Neural progenitor cell (in vitro differentiated cells): Measurements from ENCODE around the gene TDRD6. TPM values are rescaled to one million over a fixed set of nuclear protein-coding genes. Genes with fewer than 3 reads are reported as not detected.

Source experiments
- DNase-seq: peaks from one replicate; pipeline ENCODE4 v3.0.0-alpha.2; 2016; ENCODE audit warnings: low spot score
- H2AFZ ChIP-seq: fragments of 200-600 bp; sonication (generic); replicated peaks from 2 replicates; pipeline ENCODE4 v1.6.1; 2016; ENCODE audit warnings: antibody characterized with exemption
- H3F3A ChIP-seq: fragments of 200-600 bp; sonication (generic); 2 replicates; pipeline ENCODE4 v1.6.1; 2016; ENCODE audit warnings: antibody characterized with exemption, low read depth
- H3K27ac ChIP-seq: fragments of 200-600 bp; sonication (generic); 2 replicates; pipeline ENCODE4 v1.5.1; 2016; ENCODE audit warnings: mild to moderate bottlenecking
- H3K27me3 ChIP-seq: fragments of 200-600 bp; sonication (generic); 2 replicates; pipeline ENCODE4 v1.6.1; 2016; ENCODE audit warnings: mild to moderate bottlenecking, moderate library complexity
- H3K36me3 ChIP-seq: fragments of 200-600 bp; sonication (generic); 2 replicates; pipeline ENCODE4 v1.5.1; 2016
- H3K4me1 ChIP-seq: fragments of 200-600 bp; sonication (generic); 2 replicates; pipeline ENCODE4 v1.6.1; 2016; ENCODE audit warnings: mixed run types
- H3K4me2 ChIP-seq: fragments of 200-600 bp; sonication (generic); 2 replicates; pipeline ENCODE4 v1.6.1; 2016
- H3K4me3 ChIP-seq: fragments of 200-600 bp; sonication (generic); 2 replicates; pipeline ENCODE4 v1.5.1; 2016
- H3K79me2 ChIP-seq: fragments of 200-600 bp; sonication (generic); 2 replicates; pipeline ENCODE4 v1.6.1; 2016; ENCODE audit warnings: low read depth
- H3K9ac ChIP-seq: fragments of 200-600 bp; sonication (generic); 2 replicates; pipeline ENCODE4 v1.6.1; 2016
- H3K9me3 ChIP-seq: fragments of 200-600 bp; sonication (generic); 2 replicates; pipeline ENCODE4 v1.5.1; 2016; ENCODE audit warnings: low read depth
- H4K20me1 ChIP-seq: fragments of 200-600 bp; sonication (generic); 2 replicates; pipeline ENCODE4 v1.6.1; 2016; ENCODE audit warnings: low read depth
- H3K27ac Mint-ChIP-seq: 3 replicates; pipeline ENCODE4 v1.8.0; 2021; ENCODE audit warnings: mixed read lengths
- H3K27me3 Mint-ChIP-seq: 2 replicates; pipeline ENCODE4 v1.8.0; 2022; ENCODE audit warnings: low read depth, mild to moderate bottlenecking, inconsistent platforms, moderate library complexity, mixed read lengths; ENCODE audit not compliant: insufficient read depth
- H3K36me3 Mint-ChIP-seq: 3 replicates; pipeline ENCODE4 v1.8.0; 2021; ENCODE audit warnings: mixed read lengths
- H3K4me1 Mint-ChIP-seq: 3 replicates; pipeline ENCODE4 v1.8.0; 2021; ENCODE audit warnings: mixed read lengths
- H3K4me3 Mint-ChIP-seq: 3 replicates; pipeline ENCODE4 v1.8.0; 2021; ENCODE audit warnings: mild to moderate bottlenecking, moderate library complexity, mixed read lengths
- H3K9me3 Mint-ChIP-seq: 3 replicates; pipeline ENCODE4 v1.8.0; 2020; ENCODE audit warnings: mixed read lengths
- EZH2 ChIP-seq: fragments of 200-600 bp; sonication (generic); IDR thresholded peaks from 2 replicates; pipeline ENCODE4 v1.6.1; 2017; ENCODE audit warnings: antibody characterized with exemption, mild to moderate bottlenecking, moderate library complexity
- EZH2phosphoT487 ChIP-seq: fragments of 200-600 bp; sonication (generic); IDR thresholded peaks from 2 replicates; pipeline ENCODE4 v1.6.1; 2017; ENCODE audit warnings: antibody characterized with exemption
- total RNA-seq: library from RNA; depleted of rRNA; stranded (reverse); fragments of >200 nt; gene quantifications from 2 replicates; pipeline ENCODE4 v1.2.3, GENCODE V29; 2015; ENCODE audit warnings: low replicate concordance
- TF ChIP-seq, protein P1 (sequence below): fragments of 200-600 bp; sonication (generic); IDR thresholded peaks from 2 replicates; pipeline ENCODE4 v1.5.1; 2017; ENCODE audit warnings: antibody characterized with exemption, mild to moderate bottlenecking

The TDRD6 gene
- total RNA-seq, 1 donor from 2014 or later, result 0.09 TPM

DNA sequence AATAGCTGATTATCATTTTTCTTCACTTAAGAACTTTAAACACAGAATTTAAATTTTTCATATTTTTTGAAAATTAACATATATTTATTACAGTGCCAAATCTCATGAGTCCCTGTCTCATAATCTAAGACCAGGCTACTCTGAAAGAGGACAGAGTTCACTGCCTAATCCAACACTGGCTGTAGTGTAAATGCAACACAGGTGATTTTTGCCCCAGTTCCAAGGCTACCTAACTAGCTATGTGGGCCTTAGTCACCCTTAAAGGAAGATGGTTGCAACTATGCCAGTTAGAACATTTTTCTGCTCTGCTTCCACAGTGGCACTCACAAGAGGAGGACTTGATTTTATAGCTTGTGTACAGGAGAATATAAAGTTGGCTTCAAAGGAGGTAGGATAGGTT is 30.0 kb upstream of the TDRD6 start:
- Mint-ChIP-seq H3K9me3 (no peaks in the 10 kb centered on the region), H3K4me3 (no peak overlapping the region), H3K36me3 (no peaks in the 10 kb centered on the region), H3K27ac (no peak overlapping the region), H3K4me1 (peaks cover 5% of the 10 kb centered on the region), H3K27me3 (no peaks in the 10 kb centered on the region)
- Histone ChIP-seq H3K9ac (no peak overlapping the region), H4K20me1 (peaks cover 11% of the 10 kb centered on the region), H3K9me3 (no peaks in the 10 kb centered on the region), H3F3A (no peaks in the 10 kb centered on the region), H3K27me3 (peaks cover 18% of the 10 kb centered on the region), H3K4me2 (no peak overlapping the region), H3K4me3 (no peak overlapping the region), H3K36me3 (no peaks in the 10 kb centered on the region), H3K79me2 (no peaks in the 10 kb centered on the region), H3K27ac (no peak overlapping the region), H3K4me1 (peaks cover 9% of the 10 kb centered on the region), H2AFZ (no peak overlapping the region)
- TF ChIP-seq, protein P1, sequence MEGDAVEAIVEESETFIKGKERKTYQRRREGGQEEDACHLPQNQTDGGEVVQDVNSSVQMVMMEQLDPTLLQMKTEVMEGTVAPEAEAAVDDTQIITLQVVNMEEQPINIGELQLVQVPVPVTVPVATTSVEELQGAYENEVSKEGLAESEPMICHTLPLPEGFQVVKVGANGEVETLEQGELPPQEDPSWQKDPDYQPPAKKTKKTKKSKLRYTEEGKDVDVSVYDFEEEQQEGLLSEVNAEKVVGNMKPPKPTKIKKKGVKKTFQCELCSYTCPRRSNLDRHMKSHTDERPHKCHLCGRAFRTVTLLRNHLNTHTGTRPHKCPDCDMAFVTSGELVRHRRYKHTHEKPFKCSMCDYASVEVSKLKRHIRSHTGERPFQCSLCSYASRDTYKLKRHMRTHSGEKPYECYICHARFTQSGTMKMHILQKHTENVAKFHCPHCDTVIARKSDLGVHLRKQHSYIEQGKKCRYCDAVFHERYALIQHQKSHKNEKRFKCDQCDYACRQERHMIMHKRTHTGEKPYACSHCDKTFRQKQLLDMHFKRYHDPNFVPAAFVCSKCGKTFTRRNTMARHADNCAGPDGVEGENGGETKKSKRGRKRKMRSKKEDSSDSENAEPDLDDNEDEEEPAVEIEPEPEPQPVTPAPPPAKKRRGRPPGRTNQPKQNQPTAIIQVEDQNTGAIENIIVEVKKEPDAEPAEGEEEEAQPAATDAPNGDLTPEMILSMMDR, result no peak
- TF ChIP-seq EZH2 (no peak), EZH2phosphoT487 (no peak)
- DNase-seq, result no peak

DNA sequence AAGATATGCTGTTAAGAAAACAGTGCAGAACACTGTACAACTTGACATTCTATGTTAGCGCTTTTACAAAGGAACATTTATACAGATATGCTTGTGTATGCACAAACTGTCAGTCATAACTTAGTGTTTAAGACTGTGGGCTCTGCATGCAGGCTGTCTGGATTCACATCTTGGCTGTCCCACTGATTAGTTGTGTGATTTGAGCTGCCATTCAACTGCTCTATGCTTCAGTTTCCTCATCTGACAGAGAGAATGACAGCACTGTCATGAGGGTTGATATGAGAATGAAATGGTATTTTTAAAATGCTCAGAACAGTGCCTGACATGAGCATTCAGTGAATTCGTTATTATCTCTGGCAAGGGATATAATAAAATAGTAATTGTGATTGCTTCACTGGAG is 26.2 kb upstream of the TDRD6 start:
- no peak overlapping the region for H3K9ac ChIP-seq
- H3K27me3 ChIP-seq, result no peaks in the 10 kb centered on the region
- no peak overlapping the region for H3K27ac ChIP-seq
- Mint-ChIP-seq H3K4me3 (no peak overlapping the region), H3K9me3 (no peaks in the 10 kb centered on the region), H3K4me1 (no peaks in the 10 kb centered on the region), H3K36me3 (no peaks in the 10 kb centered on the region), H3K27ac (no peak overlapping the region), H3K27me3 (no peaks in the 10 kb centered on the region)
- TF ChIP-seq EZH2, result no peak
- no peak overlapping the region for H3K4me2 ChIP-seq
- H3K79me2 ChIP-seq, result no peaks in the 10 kb centered on the region
- no peak overlapping the region for H2AFZ ChIP-seq
- no peaks in the 10 kb centered on the region for H3K36me3 ChIP-seq
- no peak for DNase-seq
- no peaks in the 10 kb centered on the region for H3K9me3 ChIP-seq
- H3K4me1 ChIP-seq, result no peaks in the 10 kb centered on the region
- no peak overlapping the region for H3K4me3 ChIP-seq
- H4K20me1 ChIP-seq, result no peaks in the 10 kb centered on the region
- H3F3A ChIP-seq, result no peaks in the 10 kb centered on the region

DNA sequence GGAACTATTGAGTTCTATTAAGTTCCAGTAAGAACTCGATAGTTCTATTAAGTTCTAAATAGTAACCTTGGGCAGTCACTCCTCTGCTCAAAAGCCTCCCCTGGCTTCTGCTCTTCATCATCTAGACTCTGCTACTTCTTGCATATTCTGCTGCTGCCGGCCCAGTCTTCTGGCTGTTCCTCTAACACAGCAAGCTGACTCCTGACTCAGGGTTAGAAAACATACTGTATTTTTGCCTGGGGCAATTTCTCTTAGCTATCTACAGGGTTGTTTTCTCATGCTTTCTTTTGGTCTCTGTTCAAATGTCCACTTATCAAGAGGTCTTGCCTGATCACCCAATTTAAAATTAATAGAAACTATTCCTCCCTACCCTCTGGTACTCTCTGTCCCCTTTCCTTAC is 20.3 kb upstream of the TDRD6 start:
- H3K4me2 ChIP-seq, result no peak overlapping the region
- no peaks in the 10 kb centered on the region for H3K27me3 ChIP-seq
- no peak overlapping the region for H3K4me3 ChIP-seq
- no peak overlapping the region for H3K27ac Mint-ChIP-seq
- no peaks in the 10 kb centered on the region for H3K79me2 ChIP-seq
- no peak overlapping the region for H3K27ac ChIP-seq
- H3K36me3 Mint-ChIP-seq, result peaks cover 2% of the 10 kb centered on the region
- H2AFZ ChIP-seq, result no peak overlapping the region
- H3K9me3 ChIP-seq, result no peaks in the 10 kb centered on the region
- H3K36me3 ChIP-seq, result no peaks in the 10 kb centered on the region
- no peak for DNase-seq
- no peak overlapping the region for H3K4me3 Mint-ChIP-seq
- no peaks in the 10 kb centered on the region for H3F3A ChIP-seq
- no peaks in the 10 kb centered on the region for H3K27me3 Mint-ChIP-seq
- H3K9ac ChIP-seq, result no peak overlapping the region
- H3K9me3 Mint-ChIP-seq, result no peaks in the 10 kb centered on the region
- no peaks in the 10 kb centered on the region for H3K4me1 ChIP-seq
- TF ChIP-seq EZH2, result no peak
- no peak for TF ChIP-seq EZH2phosphoT487
- TF ChIP-seq, protein P1, result no peak
- H4K20me1 ChIP-seq, result no peaks in the 10 kb centered on the region
- H3K4me1 Mint-ChIP-seq, result no peaks in the 10 kb centered on the region

DNA sequence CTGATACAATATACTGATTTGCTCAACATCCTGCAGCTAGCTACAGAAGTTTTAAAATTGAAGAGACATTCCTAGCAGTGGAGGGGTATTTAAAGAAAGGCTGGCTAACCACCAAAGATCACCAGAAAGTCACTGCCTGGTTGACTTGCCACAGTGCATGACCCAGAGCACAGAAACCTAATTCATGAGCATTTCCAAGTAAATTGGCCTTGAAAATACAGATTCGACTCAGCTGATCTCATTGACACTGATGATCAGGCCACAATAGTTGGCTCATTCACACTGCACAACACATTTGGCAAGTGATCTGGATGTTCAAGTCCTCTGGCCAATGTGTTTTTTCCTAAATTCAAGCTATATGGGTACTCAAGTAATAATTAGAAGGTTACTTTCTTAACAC is 13.3 kb upstream of the TDRD6 start:
- Histone ChIP-seq H3K27ac (no peak overlapping the region), H3K9me3 (no peaks in the 10 kb centered on the region), H3K9ac (no peak overlapping the region), H2AFZ (no peak overlapping the region), H3K36me3 (no peaks in the 10 kb centered on the region), H3K4me1 (no peaks in the 10 kb centered on the region), H3F3A (no peaks in the 10 kb centered on the region), H3K4me3 (no peak overlapping the region), H3K4me2 (no peak overlapping the region), H3K79me2 (no peaks in the 10 kb centered on the region), H4K20me1 (no peaks in the 10 kb centered on the region), H3K27me3 (no peaks in the 10 kb centered on the region)
- H3K27me3 Mint-ChIP-seq, result no peaks in the 10 kb centered on the region
- no peaks in the 10 kb centered on the region for H3K36me3 Mint-ChIP-seq
- H3K9me3 Mint-ChIP-seq, result no peaks in the 10 kb centered on the region
- DNase-seq, result no peak
- H3K4me1 Mint-ChIP-seq, result no peaks in the 10 kb centered on the region
- no peak overlapping the region for H3K27ac Mint-ChIP-seq
- no peak overlapping the region for H3K4me3 Mint-ChIP-seq
- TF ChIP-seq, protein P1, result no peak
- TF ChIP-seq EZH2, result no peak
- no peak for TF ChIP-seq EZH2phosphoT487
